SK-N-DZ (cell line): ENCODE data around the gene HSFX3. TPM values are rescaled to one million over a fixed set of nuclear protein-coding genes. Genes with fewer than 3 reads are reported as not detected.
A peak's percentile ranks its signal among the peaks of the same experiment; 100 is the strongest.
"Not testable (repeated sequence)": the region's sequence is repeated elsewhere in the genome, so short reads cannot be mapped to it uniquely, and the experiment has no call there.

Experiments
- DNase-seq: peaks from one replicate; pipeline ENCODE4 v3.0.0-alpha.2; 2015; ENCODE audit warnings: low spot score
- polyA plus RNA-seq, 2 experiments: library from polyadenylated mRNA; depleted of rRNA; stranded (reverse); fragments of >200 nt; gene quantifications; 2 replicates each; pipeline ENCODE4 v1.2.3, GENCODE V29; 2014

The HSFX3 gene
- not detected in 2 replicates for polyA plus RNA-seq (2014; cell fraction: cytosol; rRNA removed)
- polyA plus RNA-seq (2014; cell fraction: nucleus; rRNA removed), result not detected in 2 replicates

- not testable (repeated sequence) for DNase-seq
Measured at GRCh38 chrX:149549701-149550100, at the start of gene HSFX3. Gene HSFX3 (minus strand): TSS chrX:149549924. CDS start chrX:149549852, 72 bp downstream.

GRCh38 chrX:149598603-149599002 lies 48.9 kb upstream of the HSFX3 start:
- DNase-seq, result not testable (repeated sequence)

GRCh38 chrX:149595943-149596342 lies 46.2 kb upstream of the HSFX3 start:
- not testable (repeated sequence) for DNase-seq

GRCh38 chrX:149595214-149595613 lies 45.5 kb upstream of the HSFX3 start, which contains the start of gene HSFX2:
Gene HSFX2 (minus strand): TSS chrX:149595314. CDS start chrX:149594700, 614 bp downstream.
- not testable (repeated sequence) for DNase-seq

GRCh38 chrX:149590993-149591392 lies 41.3 kb upstream of the HSFX3 start:
- not testable (repeated sequence) for DNase-seq

- DNase-seq, result not testable (repeated sequence)
Measured at GRCh38 chrX:149587359-149587758, 37.6 kb upstream of the HSFX3 start, which contains the start of gene MAGEA9B. Gene MAGEA9B (minus strand): TSS chrX:149587459. CDS start chrX:149583179, 4,280 bp downstream.

- DNase-seq, result not testable (repeated sequence)
Measured at GRCh38 chrX:149585631-149586030, 35.9 kb upstream of the HSFX3 start.

GRCh38 chrX:149573456-149573855 lies 23.7 kb upstream of the HSFX3 start:
- DNase-seq, result not testable (repeated sequence)

- no peak for DNase-seq
Measured at GRCh38 chrX:149572743-149573142, 23.0 kb upstream of the HSFX3 start.

- peak; percentile 15 for DNase-seq
Measured at GRCh38 chrX:149571770-149572169, 22.0 kb upstream of the HSFX3 start.

GRCh38 chrX:149570668-149571067 lies 20.9 kb upstream of the HSFX3 start:
- no peak for DNase-seq

GRCh38 chrX:149569770-149570169 lies 20.0 kb upstream of the HSFX3 start:
- no peak for DNase-seq

GRCh38 chrX:149568701-149569296 lies 19.1 kb upstream of the HSFX3 start:
- DNase-seq, result no peak

GRCh38 chrX:149567621-149568417 lies 18.1 kb upstream of the HSFX3 start:
- DNase-seq, result no peak

GRCh38 chrX:149563359-149563758 lies 13.6 kb upstream of the HSFX3 start:
- DNase-seq, result no peak

GRCh38 chrX:149555251-149555650 lies 5.5 kb upstream of the HSFX3 start:
- DNase-seq, result not testable (repeated sequence)

GRCh38 chrX:149551939-149552248 lies 2.2 kb upstream of the HSFX3 start:
- not testable (repeated sequence) for DNase-seq

GRCh38 chrX:149551245-149551938 lies 1.7 kb upstream of the HSFX3 start:
- not testable (repeated sequence) for DNase-seq

- DNase-seq, result not testable (repeated sequence)
Measured at GRCh38 chrX:149550454-149550853, 730 bp upstream of the HSFX3 start.

- not testable (repeated sequence) for DNase-seq
Measured at GRCh38 chrX:149547782-149548181, 1.9 kb downstream of the HSFX3 start.

GRCh38 chrX:149546962-149547361 lies 2.8 kb downstream of the HSFX3 start:
- not testable (repeated sequence) for DNase-seq
